Gastroesophageal sphincter (tissue), 4 donors: ENCODE measurements around the gene KIRREL3. TPM values are rescaled to one million over a fixed set of nuclear protein-coding genes. Genes with fewer than 3 reads are reported as not detected.

Experiments used
- ATAC-seq: fragments of 150-250 bp; one replicate; pipeline ENCODE4 v1.9.1; 2016; ENCODE audit warnings: mild to moderate bottlenecking, moderate library complexity
- H3K27ac ChIP-seq, 4 donors: fragments of 200-600 bp; sonication (generic) in 3 of 4; 1 replicate in 3 of 4; 2 replicates in 1 of 4; pipeline ENCODE4 v1.5.1; 2016 to 2019
- H3K27me3 ChIP-seq: fragments of 200-600 bp; sonication (generic); one replicate; pipeline ENCODE4 v1.5.1; 2019
- H3K36me3 ChIP-seq, 2 donors: fragments of 200-600 bp; sonication (generic); one replicate each; pipeline ENCODE4 v1.5.1; 2019; ENCODE audit warnings: control low read depth in 1 of 2
- H3K4me1 ChIP-seq, 3 donors: fragments of 200-600 bp; sonication (generic); 1 replicate in 2 of 3; 2 replicates in 1 of 3; pipeline ENCODE4 v1.5.1; 2016 to 2019; ENCODE audit warnings: control low read depth in 2 of 3
- H3K4me3 ChIP-seq, 2 donors: fragments of 200-600 bp; sonication (generic); one replicate each; pipeline ENCODE4 v1.5.1; 2019; ENCODE audit warnings: mild to moderate bottlenecking in 1 of 2, moderate library complexity in 1 of 2
- H3K9me3 ChIP-seq, 3 donors: fragments of 200-600 bp; sonication (generic); one replicate each; pipeline ENCODE4 v1.5.1; 2017 to 2019; ENCODE audit warnings: control low read depth in 2 of 3
- EP300 ChIP-seq: sonication (generic); formaldehyde crosslinking; IDR thresholded peaks from one replicate; pipeline ENCODE4 v1.6.1; 2017; ENCODE audit warnings: antibody characterized with exemption, mild to moderate bottlenecking
- POLR2A ChIP-seq, 2 donors: fragments of 450-650 bp; IDR thresholded peaks; one replicate each; pipeline ENCODE4 v1.6.1; 2017; ENCODE audit warnings: antibody characterized with exemption in 2 of 2, mild to moderate bottlenecking in 2 of 2, moderate library complexity in 1 of 2
- POLR2AphosphoS5 ChIP-seq: sonication (generic); formaldehyde crosslinking; IDR thresholded peaks from one replicate; pipeline ENCODE4 v1.6.1; 2017; ENCODE audit warnings: antibody characterized with exemption
- WGBS, 2 donors: methylation state at CpG; one replicate each; pipeline ENCODE4 v1.1.5; 2018; ENCODE audit warnings: low coverage in 1 of 2; 5-methylcytosine and 5-hydroxymethylcytosine counted together
- total RNA-seq, 4 donors: library from RNA; depleted of rRNA; stranded (reverse); fragments of >200 nt; gene quantifications; one replicate each; pipeline ENCODE4 v1.1.0, GENCODE V29; 2016
- TF ChIP-seq, protein P1 (sequence below), 4 experiments: fragments of 200-600 bp in 2 of 4; fragments of 450-650 bp in 2 of 4; sonication (generic) in 1 of 4; IDR thresholded peaks; one replicate each; pipeline ENCODE4 v1.5.1; 2017 to 2019; ENCODE audit warnings: antibody characterized with exemption in 4 of 4, mild to moderate bottlenecking in 2 of 4, moderate library complexity in 2 of 4

Gene KIRREL3
- total RNA-seq, 4 donors from 2014 or later, result 0.54 to 3.9 (median 1.4) TPM

DNA sequence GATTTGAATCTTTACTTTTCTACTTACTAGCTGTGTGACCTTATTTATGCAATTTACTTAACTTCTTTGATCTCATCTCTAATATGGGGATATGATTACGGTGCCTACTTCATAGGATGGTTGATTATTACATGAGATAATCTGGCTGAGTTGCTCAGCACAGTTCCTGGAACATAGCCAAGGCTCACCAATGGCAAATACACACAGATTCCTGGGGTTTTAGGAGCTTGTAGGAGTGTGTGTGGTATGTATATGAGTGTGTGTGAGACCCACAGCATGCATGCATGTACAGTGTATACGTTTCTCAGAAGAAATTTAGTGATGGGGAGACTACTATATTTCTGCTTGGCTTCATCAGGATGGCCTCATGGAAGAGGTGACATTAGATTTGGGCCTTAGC lies 256.9 kb downstream of the KIRREL3 start:
- WGBS, 2 donors, result 67 to 69% methylated on average over 1 to 2 of the region's 2 CpGs
- Histone ChIP-seq H3K27ac (no peak overlapping the region), H3K9me3 (no peaks in the 10 kb centered on the region), H3K27me3 (peaks cover 17% of the 10 kb centered on the region), H3K4me1 (no peaks in the 10 kb centered on the region), H3K36me3 (no peaks in the 10 kb centered on the region), H3K4me3 (no peak overlapping the region)
- no peak for ATAC-seq
- no peak for TF ChIP-seq POLR2A (IDR thresholded peaks at IDR 0.05)
- TF ChIP-seq EP300, result no peak
- no peak for TF ChIP-seq POLR2AphosphoS5
- TF ChIP-seq, protein P1, sequence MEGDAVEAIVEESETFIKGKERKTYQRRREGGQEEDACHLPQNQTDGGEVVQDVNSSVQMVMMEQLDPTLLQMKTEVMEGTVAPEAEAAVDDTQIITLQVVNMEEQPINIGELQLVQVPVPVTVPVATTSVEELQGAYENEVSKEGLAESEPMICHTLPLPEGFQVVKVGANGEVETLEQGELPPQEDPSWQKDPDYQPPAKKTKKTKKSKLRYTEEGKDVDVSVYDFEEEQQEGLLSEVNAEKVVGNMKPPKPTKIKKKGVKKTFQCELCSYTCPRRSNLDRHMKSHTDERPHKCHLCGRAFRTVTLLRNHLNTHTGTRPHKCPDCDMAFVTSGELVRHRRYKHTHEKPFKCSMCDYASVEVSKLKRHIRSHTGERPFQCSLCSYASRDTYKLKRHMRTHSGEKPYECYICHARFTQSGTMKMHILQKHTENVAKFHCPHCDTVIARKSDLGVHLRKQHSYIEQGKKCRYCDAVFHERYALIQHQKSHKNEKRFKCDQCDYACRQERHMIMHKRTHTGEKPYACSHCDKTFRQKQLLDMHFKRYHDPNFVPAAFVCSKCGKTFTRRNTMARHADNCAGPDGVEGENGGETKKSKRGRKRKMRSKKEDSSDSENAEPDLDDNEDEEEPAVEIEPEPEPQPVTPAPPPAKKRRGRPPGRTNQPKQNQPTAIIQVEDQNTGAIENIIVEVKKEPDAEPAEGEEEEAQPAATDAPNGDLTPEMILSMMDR (IDR thresholded peaks at IDR 0.05), result no peak

DNA sequence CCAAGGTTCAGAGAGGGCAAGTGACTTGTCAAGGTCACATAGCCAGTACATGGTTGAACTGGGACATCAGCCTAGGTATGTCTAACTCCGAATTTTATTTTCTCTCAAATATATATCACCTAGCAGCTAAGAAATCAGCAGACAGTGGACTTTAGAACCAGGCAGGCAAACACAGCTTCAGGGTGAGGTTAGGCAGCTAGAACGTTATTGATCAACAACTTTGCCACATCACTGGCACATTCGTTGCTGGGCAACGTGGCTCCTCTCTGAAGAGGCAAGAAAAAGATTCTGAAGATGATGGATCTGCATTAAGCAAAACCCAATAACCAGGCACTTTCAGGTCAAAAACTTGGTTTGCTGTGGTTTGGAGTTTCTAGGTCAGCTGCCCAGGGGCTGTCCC lies 258.0 kb downstream of the KIRREL3 start:
- ATAC-seq, result no peak
- H3K9me3 ChIP-seq, result no peaks in the 10 kb centered on the region
- WGBS, 2 donors, result 85 to 100% methylated on average over 2 of the region's 4 CpGs
- TF ChIP-seq POLR2AphosphoS5, result no peak
- TF ChIP-seq, protein P1 (IDR thresholded peaks at IDR 0.05), result no peak
- no peak for TF ChIP-seq POLR2A (IDR thresholded peaks at IDR 0.05)
- TF ChIP-seq EP300, result no peak
- H3K4me1 ChIP-seq, result no peaks in the 10 kb centered on the region
- peaks cover 10% of the 10 kb centered on the region for H3K27me3 ChIP-seq
- no peak overlapping the region for H3K27ac ChIP-seq
- H3K36me3 ChIP-seq, result no peaks in the 10 kb centered on the region
- H3K4me3 ChIP-seq, result no peak overlapping the region

DNA sequence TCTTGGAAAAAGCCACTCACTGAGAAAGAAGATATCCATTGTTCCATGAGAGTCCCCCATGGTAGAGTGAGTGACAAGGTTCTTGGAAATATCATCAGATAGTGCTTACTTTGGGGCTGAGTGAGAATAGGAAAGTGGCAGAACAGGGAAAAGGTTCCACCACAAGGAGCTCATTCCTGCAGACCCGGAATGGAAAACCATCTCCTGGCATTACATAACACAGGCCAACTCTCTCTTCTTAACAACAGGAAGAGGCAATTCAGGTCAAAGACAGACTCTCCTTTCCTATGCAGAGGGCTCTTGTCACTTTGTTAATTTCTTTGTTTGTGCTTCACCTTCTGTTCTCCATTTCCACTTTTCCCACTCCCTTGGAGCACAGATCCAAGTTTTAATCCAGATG lies 259.7 kb downstream of the KIRREL3 start:
- Histone ChIP-seq H3K27ac (no peak overlapping the region), H3K9me3 (no peaks in the 10 kb centered on the region), H3K27me3 (peaks cover 27% of the 10 kb centered on the region), H3K4me3 (no peak overlapping the region), H3K36me3 (no peaks in the 10 kb centered on the region), H3K4me1 (no peaks in the 10 kb centered on the region)
- 80 to 100% methylated on average over 1 of the region's 1 CpG for WGBS, 2 donors
- TF ChIP-seq POLR2A (IDR thresholded peaks at IDR 0.05), result no peak
- TF ChIP-seq POLR2AphosphoS5, result no peak
- TF ChIP-seq EP300, result no peak
- TF ChIP-seq, protein P1 (IDR thresholded peaks at IDR 0.05), result no peak
- no peak for ATAC-seq

DNA sequence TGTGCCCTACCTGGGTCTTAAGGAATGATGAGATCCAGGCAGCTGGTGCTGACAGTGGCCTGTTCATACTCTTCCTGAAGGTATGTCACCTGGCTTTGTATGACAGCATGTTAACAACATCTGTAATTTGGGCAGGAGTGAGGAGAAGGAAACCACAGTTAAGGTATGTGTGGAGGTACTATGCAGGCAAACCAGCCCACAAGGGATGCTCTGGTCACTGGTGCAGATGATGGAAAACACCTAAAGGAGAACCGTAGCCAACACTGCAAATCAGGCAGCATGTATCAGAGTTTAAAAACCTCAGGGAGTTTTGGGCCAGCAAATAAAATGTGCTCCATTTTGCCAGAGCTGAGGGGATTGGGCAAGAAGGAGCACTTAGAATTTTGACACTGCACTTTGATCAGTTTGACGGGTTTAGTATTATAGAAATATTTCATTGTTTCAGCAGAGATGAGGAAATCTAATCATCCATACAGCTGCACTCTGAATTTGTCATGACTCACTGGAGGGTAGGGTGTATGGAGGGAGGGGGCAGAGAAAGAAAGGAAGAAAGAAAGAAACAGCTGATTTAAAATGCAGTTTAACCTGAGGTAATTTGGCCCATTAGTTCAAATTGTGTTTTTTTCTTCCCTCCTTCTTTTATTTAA lies 260.9 kb downstream of the KIRREL3 start:
- no peaks in the 10 kb centered on the region for H3K4me1 ChIP-seq
- 68 to 88% methylated on average over 1 to 2 of the region's 2 CpGs for WGBS, 2 donors
- TF ChIP-seq, protein P1 (IDR thresholded peaks at IDR 0.05), result no peak
- no peak for TF ChIP-seq POLR2AphosphoS5
- no peak for TF ChIP-seq POLR2A (IDR thresholded peaks at IDR 0.05)
- TF ChIP-seq EP300, result no peak
- no peak for ATAC-seq
- H3K36me3 ChIP-seq, result no peaks in the 10 kb centered on the region
- peaks cover 28% of the 10 kb centered on the region for H3K27me3 ChIP-seq
- no peaks in the 10 kb centered on the region for H3K9me3 ChIP-seq
- no peak overlapping the region for H3K27ac ChIP-seq
- no peak overlapping the region for H3K4me3 ChIP-seq

DNA sequence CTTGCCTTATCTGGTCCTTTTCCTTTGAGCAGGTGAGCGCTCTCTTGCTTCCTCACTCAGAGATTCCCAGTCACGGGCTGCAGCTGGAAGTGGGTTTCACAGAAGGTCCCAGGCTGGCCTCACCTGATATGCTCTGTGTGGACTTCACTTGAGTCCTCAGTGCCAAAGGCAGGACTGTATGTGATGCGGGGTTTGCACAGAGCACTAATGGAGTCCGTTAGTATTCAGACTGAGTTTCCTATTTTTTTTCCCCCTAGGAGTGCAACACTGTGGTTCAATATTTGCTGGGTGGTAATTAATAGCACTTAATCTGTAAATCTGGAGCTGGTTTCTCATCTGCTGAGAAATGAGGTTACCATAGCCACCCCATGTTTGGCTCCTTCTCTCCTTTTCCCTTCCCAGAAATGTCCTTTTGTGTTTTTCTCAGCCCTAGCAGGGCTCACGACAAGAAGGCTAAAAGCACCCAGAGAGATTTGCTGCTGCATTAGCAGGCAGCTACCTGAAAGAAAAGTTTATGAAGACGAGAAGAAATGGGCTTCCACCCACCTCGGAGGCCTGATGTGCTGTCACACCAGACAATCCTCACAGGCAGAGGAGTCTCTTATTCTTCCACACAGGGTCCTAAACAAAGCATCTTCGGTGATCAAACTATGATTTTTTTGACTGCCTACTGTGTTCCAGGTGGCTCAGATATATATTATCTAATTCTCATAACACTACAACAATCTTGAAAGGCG lies 262.1 kb downstream of the KIRREL3 start:
- peaks cover 29% of the 10 kb centered on the region for H3K27me3 ChIP-seq
- 51 to 69% methylated on average over 5 to 9 of the region's 9 CpGs for WGBS, 2 donors
- ATAC-seq, result no peak
- H3K36me3 ChIP-seq, result no peaks in the 10 kb centered on the region
- H3K27ac ChIP-seq, result no peak overlapping the region
- H3K9me3 ChIP-seq, result no peaks in the 10 kb centered on the region
- H3K4me3 ChIP-seq, result no peak overlapping the region
- no peak for TF ChIP-seq POLR2A (IDR thresholded peaks at IDR 0.05)
- no peak for TF ChIP-seq POLR2AphosphoS5
- TF ChIP-seq, protein P1 (IDR thresholded peaks at IDR 0.05), result no peak
- TF ChIP-seq EP300, result no peak
- no peaks in the 10 kb centered on the region for H3K4me1 ChIP-seq
